Head of caudate nucleus (tissue), 42 donors: ENCODE data around the gene ERLEC1.
"Not testable (repeated sequence)": the region's sequence is repeated elsewhere in the genome, so short reads cannot be mapped to it uniquely, and the experiment has no call there.

Experiments
- DNase-seq, 42 donors: peaks; one replicate each; pipeline versions ENCODE4 v3.0.0 to v3.0.0-alpha.2; 2020 to 2021; ENCODE audit warnings: mixed read lengths in 7 of 42
- intact Hi-C: fragments of 100-400 bp; cut with DNase I; formaldehyde crosslinking; loops from one replicate; pipeline ENCODE4 v1.15.0; 2022

ERLEC1 gene

DNA sequence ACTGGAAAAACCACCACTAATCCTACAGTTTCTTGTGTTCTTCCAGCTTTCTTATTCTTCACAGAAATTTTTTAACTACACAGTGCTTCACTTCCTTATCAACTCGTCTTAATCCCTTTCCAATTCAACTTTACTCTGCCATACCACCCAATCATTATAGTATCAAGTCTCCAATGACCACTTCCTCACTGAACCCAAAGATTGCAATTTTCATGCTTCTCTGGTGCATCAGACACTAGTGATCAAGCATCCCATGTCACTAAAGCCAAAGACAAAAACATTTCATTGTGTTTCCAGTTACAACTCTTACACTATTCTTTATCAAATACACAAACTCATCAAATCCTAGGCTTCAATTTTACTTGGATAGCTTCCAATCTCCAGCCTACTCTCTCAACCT is 9.7 kb upstream of the ERLEC1 start:
- intact Hi-C loops, result no loop called here
- no peak for DNase-seq

- DNase-seq, result no peak
- intact Hi-C loops, result no loop called here
These were observed 8.2 kb upstream of the ERLEC1 start for GRCh38 chr2:53778536-53779162.

DNA sequence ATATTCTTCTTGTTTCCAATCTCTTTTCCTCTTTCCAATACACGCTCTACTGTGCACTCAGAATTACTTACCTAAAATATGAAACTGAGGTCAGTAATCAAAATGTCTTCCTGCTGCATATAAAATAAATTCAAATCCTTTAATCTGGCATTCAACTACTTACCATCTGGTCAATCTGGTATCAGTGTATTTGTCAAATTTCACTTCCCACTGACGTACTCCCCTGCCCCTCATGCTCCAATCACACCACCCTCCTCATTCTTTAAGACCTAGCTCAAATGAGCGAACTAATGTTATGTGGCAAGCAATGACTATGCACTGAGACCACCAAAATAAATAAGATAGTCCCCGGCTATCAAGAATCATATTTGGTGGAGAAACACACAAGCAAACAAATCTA is 6.8 kb upstream of the ERLEC1 start:
- DNase-seq, result no peak
- intact Hi-C loops, result no loop called here

DNA sequence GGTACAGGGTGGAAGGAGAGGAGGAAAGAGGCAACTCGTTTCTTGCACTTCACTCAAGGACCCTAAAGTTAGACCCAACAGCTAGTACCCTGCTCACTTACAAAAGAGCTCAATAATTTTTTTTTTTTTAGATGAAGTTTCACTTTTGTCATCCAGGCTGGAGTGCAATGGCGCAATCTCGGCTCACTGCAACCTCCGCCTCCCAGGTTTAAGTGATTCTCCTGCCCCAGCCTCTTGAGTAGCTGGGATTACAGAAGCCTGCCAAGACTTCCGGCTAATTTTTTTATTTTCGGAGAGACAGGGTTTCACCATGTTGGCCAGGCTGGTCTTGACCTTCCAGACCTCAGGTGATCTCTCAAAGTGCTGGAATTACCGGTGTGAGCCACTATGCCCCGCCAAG is 4.2 kb upstream of the ERLEC1 start:
- DNase-seq, result no peak
- intact Hi-C loops, result no loop called here

GRCh38 chr2:53784436-53784835 is 2.4 kb upstream of the ERLEC1 start:
- no peak for DNase-seq
- intact Hi-C loops, result no loop called here

- intact Hi-C loops, result no loop called here
- no peak for DNase-seq
These were observed 1.5 kb upstream of the ERLEC1 start for GRCh38 chr2:53785366-53785765.

GRCh38 chr2:53786352-53786704 is 516 bp upstream of the ERLEC1 start:
- intact Hi-C loops, result no loop called here
- DNase-seq, result peak in 28 of 42 donors; percentile 7 to 49 (median 28)

GRCh38 chr2:53787614-53788289 is 908 bp downstream of the ERLEC1 start:
- DNase-seq, result peak in 11 of 42 donors; percentile 7 to 54 (median 20)
- intact Hi-C loops, result no loop called here

DNA sequence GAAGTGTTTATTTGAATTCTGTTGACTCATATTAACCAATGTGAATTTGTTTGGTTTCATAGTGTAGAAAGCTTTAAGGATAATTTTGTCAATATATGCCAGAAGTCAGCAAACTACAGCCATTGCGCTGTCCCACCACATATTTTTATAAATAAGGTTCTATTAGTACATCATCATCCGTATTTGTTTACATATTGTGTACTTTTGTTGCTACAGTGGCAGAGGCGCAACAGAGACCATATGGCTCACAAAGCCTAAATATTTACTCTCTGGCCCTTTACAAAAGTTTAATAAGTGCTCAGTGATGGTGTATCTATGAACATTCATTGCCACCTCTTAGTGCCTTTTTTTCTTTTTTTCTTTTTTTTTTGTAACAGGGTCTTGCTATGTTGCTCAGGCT is 6.4 kb downstream of the ERLEC1 start:
- DNase-seq, result no peak
- intact Hi-C loops, result no loop called here

DNA sequence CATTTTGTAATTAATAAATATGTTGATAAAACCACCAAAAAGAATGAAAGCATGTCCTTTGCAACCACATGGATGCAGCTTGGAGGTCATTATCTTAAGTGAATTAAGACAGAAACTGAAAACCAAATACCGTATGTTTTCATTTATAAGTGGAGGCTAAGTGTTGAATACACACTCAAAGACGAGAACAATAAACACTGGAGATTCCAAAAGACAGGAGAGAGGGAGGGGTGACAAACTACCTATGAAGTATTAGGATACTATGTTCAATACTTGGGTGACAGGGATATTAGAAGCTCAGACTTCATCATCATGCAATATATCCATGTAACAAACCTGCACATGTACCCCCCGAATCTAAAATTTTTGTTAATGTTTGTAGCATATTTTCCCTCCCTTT is 7.0 kb downstream of the ERLEC1 start:
- intact Hi-C loops, result no loop called here
- no peak for DNase-seq

DNA sequence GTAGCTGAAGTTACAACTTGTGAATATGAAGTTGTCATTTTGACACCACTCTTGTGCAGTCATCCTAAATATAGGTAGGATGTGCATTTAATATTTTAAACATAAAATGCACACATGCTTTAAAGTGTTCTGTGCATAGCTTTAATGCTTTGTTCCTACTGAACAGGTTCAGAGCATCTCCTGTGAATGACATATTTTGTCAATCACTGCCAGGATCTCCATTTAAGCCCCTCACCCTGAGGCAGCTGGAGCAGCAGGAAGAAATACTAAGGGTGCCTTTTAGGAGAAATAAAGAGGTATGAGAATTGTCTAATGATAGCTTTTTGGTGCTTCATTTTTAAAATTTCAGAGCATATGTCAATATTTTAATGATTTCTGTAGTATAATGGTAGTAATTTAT is 14.7 kb downstream of the ERLEC1 start:
- no peak for DNase-seq
- intact Hi-C loops, result no loop called here

DNA sequence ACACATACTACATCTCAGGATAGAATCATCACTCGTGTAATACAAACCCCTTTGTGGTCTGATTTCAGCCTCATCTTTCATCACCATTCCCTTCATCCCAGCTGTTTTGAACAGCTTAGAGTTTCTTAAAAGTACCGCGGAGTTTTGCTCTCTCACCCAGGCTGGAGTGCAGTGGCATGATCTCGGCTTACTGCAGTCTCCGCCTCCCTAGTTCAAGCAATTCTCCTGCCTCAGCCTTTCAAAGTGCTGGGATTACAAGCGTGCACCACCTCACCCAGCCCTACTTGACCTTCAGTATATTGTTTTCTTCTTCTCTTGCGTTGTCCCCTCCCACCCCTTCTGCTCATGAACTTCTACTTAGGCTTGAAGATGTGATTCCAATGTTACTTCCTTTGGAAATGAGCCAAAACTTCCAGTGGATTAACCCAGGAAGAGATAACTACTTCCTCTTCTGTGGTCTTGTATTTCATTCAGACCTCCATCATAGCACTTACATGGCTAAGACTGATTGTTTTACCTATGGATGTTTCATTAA is 15.8 kb downstream of the ERLEC1 start:
- no peak for DNase-seq
- intact Hi-C loops, result no loop called here

GRCh38 chr2:53811601-53812000 is 24.8 kb downstream of the ERLEC1 start:
- no peak for DNase-seq
- intact Hi-C loops, result no loop called here

- intact Hi-C loops, result no loop called here
- no peak for DNase-seq
These were observed 26.3 kb downstream of the ERLEC1 start for GRCh38 chr2:53813151-53813550.

GRCh38 chr2:53818854-53819435 is 32.1 kb downstream of the ERLEC1 start:
- no peak for DNase-seq
- intact Hi-C loops, result no loop called here

GRCh38 chr2:53819634-53820033 is 32.8 kb downstream of the ERLEC1 start:
- intact Hi-C loops, result no loop called here
- no peak for DNase-seq

- intact Hi-C loops, result no loop called here
- no peak for DNase-seq
These were observed 33.2 kb downstream of the ERLEC1 start for GRCh38 chr2:53820048-53820447.

DNA sequence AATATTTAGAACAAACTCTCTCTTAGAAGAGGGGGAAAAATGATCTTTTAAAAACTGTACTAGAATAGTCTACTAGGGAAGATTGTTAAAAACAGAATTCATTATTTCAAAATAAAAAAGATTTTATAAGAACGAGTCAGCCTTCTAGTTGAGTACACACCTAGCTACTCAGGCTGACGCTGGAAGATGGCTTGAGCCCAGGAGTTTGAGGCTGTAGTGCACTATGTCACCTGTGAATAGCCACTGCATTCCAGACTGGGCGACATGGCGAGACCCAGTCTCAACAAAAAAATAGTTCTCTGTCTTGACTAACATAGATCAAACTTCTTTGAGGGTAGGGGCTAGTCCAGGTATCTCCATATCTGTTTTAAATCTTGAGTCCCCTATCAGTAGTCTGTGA is 33.9 kb downstream of the ERLEC1 start:
- DNase-seq, result no peak
- intact Hi-C loops, result no loop called here

DNA sequence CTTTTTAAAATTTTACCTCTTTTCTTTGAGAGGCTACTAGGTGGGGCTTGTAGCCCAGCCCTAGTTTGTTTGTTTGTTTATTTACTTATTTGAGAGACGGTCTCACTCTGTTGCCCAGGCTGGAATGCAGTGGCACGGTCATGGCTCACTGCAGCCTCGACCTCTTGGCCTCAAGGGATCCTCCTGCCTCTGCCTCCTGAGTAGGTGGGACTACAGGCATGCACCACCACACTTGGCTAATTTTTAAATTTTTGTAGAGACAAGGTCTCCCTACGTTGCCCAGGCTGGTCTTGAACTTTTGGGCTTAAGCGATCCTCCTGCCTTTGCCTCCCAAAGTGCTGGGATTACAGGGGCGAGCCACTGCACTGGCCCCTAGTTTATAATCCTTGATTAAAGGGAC is 35.0 kb downstream of the ERLEC1 start:
- DNase-seq, result no peak
- intact Hi-C loops, result no loop called here

- intact Hi-C loops, DNase-seq: not testable (repeated sequence)
These were observed 36.8 kb downstream of the ERLEC1 start for GRCh38 chr2:53823639-53824038.

DNA sequence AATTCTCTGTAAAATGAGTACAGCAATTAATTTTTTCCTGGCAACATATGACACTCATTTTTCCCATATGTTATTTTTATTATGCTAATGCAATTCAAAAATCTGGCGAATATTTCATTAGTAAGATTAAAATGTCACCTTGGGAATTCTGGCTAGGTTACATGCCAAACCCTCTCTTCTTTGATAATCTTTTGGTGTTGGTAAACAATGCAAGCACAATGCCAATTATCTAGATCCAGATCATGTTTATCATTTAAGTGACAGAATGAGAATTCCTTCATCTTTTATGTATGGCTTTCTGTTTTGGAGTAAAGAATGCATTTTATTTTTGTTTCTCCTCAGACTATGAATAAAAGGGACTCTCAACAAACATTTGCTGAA is 39.2 kb downstream of the ERLEC1 start:
- DNase-seq, result no peak
- intact Hi-C loops, result no loop called here
